GM12865 (cell line): ENCODE results near the gene CBARP.

Experiments
- DNase-seq: peaks from one replicate; pipeline ENCODE4 v3.0.0; 2010; ENCODE audit warnings: low read depth
- H3K4me3 ChIP-seq: 2 replicates; pipeline ENCODE4 v1.5.1; 2011; ENCODE audit warnings: mild to moderate bottlenecking, low read depth, low read length, control low read depth
- CTCF ChIP-seq: IDR thresholded peaks from 2 replicates; pipeline ENCODE4 v1.5.1; 2011; ENCODE audit warnings: low read length, control low read depth, low read depth, inconsistent platforms; ENCODE audit not compliant: insufficient read depth; ENCODE audit errors: missing control alignments

Gene CBARP

GRCh38 chr19:1238369-1239303 lies 831 bp upstream of the CBARP start:
- no peak for TF ChIP-seq CTCF
- DNase-seq = no peak
- H3K4me3 ChIP-seq = no peak overlapping the region; the same call in 1 of the 2 replicates

GRCh38 chr19:1237027-1237659 lies 662 bp downstream of the CBARP start:
- no peak for DNase-seq
- TF ChIP-seq CTCF = no peak
- H3K4me3 ChIP-seq = peak overlapping the region; percentile 35

GRCh38 chr19:1236576-1236975 lies 1.2 kb downstream of the CBARP start:
- no peak overlapping the region for H3K4me3 ChIP-seq
- no peak for TF ChIP-seq CTCF
- DNase-seq = no peak

DNA sequence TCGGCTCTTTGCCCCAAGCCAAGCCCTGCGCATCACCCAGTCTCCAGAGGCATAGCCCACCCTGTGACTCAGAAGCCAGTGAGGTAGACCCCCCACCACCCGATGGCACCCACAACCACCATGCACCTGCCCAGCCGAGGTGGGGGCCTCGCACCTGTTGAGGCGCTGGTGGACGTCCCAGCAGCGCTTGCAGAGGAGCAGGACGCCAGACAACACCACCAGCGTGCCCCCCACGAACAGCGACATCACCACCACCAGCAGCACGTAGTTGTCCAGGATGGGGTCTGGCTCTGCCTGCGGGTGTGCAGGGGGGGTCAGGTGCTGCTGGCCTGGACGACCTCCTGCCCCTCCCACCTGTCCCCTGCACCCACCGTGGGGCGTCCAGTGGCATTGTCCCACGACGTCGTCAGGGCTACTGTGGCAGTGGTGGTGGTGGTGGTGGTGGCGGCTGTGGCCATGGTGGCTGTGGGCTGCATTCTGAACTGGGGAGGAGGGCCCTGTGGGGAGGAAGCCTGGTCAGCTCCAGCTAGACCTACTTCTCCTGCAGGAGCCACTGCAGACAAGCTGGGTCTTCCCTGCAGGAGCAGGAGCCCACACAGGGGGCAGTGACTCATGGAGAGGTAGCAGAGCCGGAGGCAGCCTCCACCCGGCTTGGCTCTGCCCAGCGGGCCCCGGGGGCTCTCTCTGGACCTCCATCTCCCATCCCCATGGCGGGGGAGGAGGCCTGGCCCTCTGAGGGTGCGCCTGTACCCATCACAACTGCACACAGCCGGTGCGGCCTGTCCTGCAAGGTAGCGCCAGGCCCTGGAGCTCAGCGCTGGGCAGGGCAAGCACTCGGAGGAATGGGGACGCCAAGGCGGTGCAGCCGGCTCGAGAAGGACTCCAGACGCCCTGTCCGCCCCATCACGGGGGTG lies 1.9 kb downstream of the CBARP start:
- DNase-seq = no peak
- no peak overlapping the region for H3K4me3 ChIP-seq
- no peak for TF ChIP-seq CTCF

DNA sequence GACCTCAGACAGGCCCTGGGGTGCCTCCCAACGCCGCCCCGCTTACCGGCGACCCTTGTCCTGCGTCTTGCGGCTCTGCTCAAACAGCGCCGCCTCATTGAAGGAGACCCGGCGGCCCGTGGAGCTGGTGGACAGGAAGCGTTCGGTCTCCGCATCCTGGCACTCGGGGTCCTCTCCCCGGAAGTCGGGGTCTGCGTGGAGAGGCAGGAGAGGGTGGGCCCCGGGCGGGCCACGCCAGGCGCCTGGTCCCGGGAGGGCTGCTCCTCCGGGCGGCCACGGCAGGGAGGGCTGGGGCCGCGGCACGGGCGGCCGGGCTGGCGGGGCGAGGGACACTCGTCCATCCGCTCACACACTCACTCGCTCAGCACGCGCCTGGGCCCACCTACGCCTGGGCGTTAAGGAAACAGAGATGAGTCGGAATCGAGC lies 2.8 kb downstream of the CBARP start:
- DNase-seq = no peak
- no peak overlapping the region for H3K4me3 ChIP-seq
- TF ChIP-seq CTCF = no peak

- H3K4me3 ChIP-seq = no peak overlapping the region
- no peak for TF ChIP-seq CTCF
Measured at GRCh38 chr19:1234051-1234954, 3.5 kb downstream of the CBARP start.

More at GRCh38 chr19:1234051-1234954, 3.5 kb downstream of the CBARP start:
- DNase-seq = no peak
